GM12801 (cell line): ENCODE results near the gene ABCC1.

ENCODE experiments used
- CTCF ChIP-seq: IDR thresholded peaks from one replicate; pipeline ENCODE4 v1.5.1; 2011; ENCODE audit warnings: control low read depth; ENCODE audit not compliant: insufficient read length; ENCODE audit errors: extremely low read depth

Gene ABCC1

GRCh38 chr16:16014329-16015224 lies 65.2 kb downstream of the ABCC1 start:
- TF ChIP-seq CTCF: no peak

- no peak for TF ChIP-seq CTCF
These were observed 66.4 kb downstream of the ABCC1 start for GRCh38 chr16:16015849-16016248.

- TF ChIP-seq CTCF: no peak
These were observed 67.1 kb downstream of the ABCC1 start for GRCh38 chr16:16016388-16016964.

GRCh38 chr16:16017812-16018211 lies 68.4 kb downstream of the ABCC1 start:
- no peak for TF ChIP-seq CTCF

- no peak for TF ChIP-seq CTCF
These were observed 69.3 kb downstream of the ABCC1 start for GRCh38 chr16:16018705-16019104.

- TF ChIP-seq CTCF: no peak
These were observed 70.1 kb downstream of the ABCC1 start for GRCh38 chr16:16019488-16019887.

GRCh38 chr16:16020291-16020690 lies 70.9 kb downstream of the ABCC1 start:
- no peak for TF ChIP-seq CTCF
